Cardiac fibroblast (primary cell): ENCODE data around the gene CFAP20.
A peak's percentile ranks its signal among the peaks of the same experiment; 100 is the strongest.

ENCODE experiments used
- DNase-seq, 2 donors: peaks; one replicate each; pipeline versions ENCODE4 v3.0.0 to v3.0.0-alpha.2; 2010; ENCODE audit warnings: low read depth in 2 of 2
- H3K4me3 ChIP-seq, 2 donors: replicated peaks in 1 of 2; 1 replicate in 1 of 2; 2 replicates in 1 of 2; pipeline ENCODE4 v1.5.1; 2011; ENCODE audit warnings: low read depth in 2 of 2, low read length in 2 of 2, mild to moderate bottlenecking in 2 of 2, moderate library complexity in 1 of 2
- CTCF ChIP-seq: IDR thresholded peaks from one replicate; pipeline ENCODE4 v1.5.1; 2011; ENCODE audit warnings: low read depth, mild to moderate bottlenecking, low read length, inconsistent platforms

CFAP20 gene

GRCh38 chr16:58129097-58129936 is at the start of gene CFAP20:
CFAP20 (minus strand) TSS chr16:58129381; CDS start chr16:58129115, 266 bp downstream.
- H3K4me3 ChIP-seq = peak within 1 kb of the TSS; percentile 94 to 97
- no peak for TF ChIP-seq CTCF
- DNase-seq = peak; percentile 100

GRCh38 chr16:58177353-58177710 is 48.2 kb upstream of the CFAP20 start:
- H3K4me3 ChIP-seq = no peak overlapping the region
- no peak for DNase-seq
- TF ChIP-seq CTCF = no peak

GRCh38 chr16:58176608-58177352 is 47.6 kb upstream of the CFAP20 start:
- no peak for TF ChIP-seq CTCF
- no peak overlapping the region for H3K4me3 ChIP-seq
- no peak for DNase-seq

GRCh38 chr16:58170223-58170622 is 41.0 kb upstream of the CFAP20 start:
- no peak for TF ChIP-seq CTCF
- no peak for DNase-seq
- H3K4me3 ChIP-seq = no peak overlapping the region

GRCh38 chr16:58160855-58161254 is 31.7 kb upstream of the CFAP20 start:
- no peak overlapping the region for H3K4me3 ChIP-seq
- DNase-seq = no peak
- TF ChIP-seq CTCF = no peak

- no peak for TF ChIP-seq CTCF
- no peak for DNase-seq
Measured at GRCh38 chr16:58158725-58159124, 29.5 kb upstream of the CFAP20 start.

More at GRCh38 chr16:58158725-58159124, 29.5 kb upstream of the CFAP20 start:
- H3K4me3 ChIP-seq = no peak overlapping the region
